HuH-7.5 (cell line): ENCODE results near the gene RPUSD1.
"Not testable (repeated sequence)": the region's sequence is repeated elsewhere in the genome, so short reads cannot be mapped to it uniquely, and the experiment has no call there.

ENCODE experiments used
- DNase-seq: peaks from one replicate; pipeline ENCODE4 v3.0.0; 2011; ENCODE audit warnings: low spot score

The RPUSD1 gene

GRCh38 chr16:783404-784161 lies 4.6 kb downstream of the RPUSD1 start:
- DNase-seq, result no peak

- no peak for DNase-seq
These were observed 5.3 kb downstream of the RPUSD1 start for GRCh38 chr16:782766-783403.

- no peak for DNase-seq
These were observed 5.9 kb downstream of the RPUSD1 start for GRCh38 chr16:782258-782657.

GRCh38 chr16:781346-782010 lies 6.7 kb downstream of the RPUSD1 start:
- no peak for DNase-seq

GRCh38 chr16:780296-780695 lies 7.9 kb downstream of the RPUSD1 start:
- no peak for DNase-seq

- DNase-seq, result no peak
These were observed 8.6 kb downstream of the RPUSD1 start for GRCh38 chr16:779561-779960.

- no peak for DNase-seq
These were observed 9.2 kb downstream of the RPUSD1 start for GRCh38 chr16:778909-779527.

- DNase-seq, result no peak
These were observed 9.7 kb downstream of the RPUSD1 start for GRCh38 chr16:778447-778846.

GRCh38 chr16:777826-778225 lies 10.4 kb downstream of the RPUSD1 start:
- DNase-seq, result no peak

GRCh38 chr16:776824-777223 lies 11.4 kb downstream of the RPUSD1 start:
- no peak for DNase-seq

- not testable (repeated sequence) for DNase-seq
These were observed 11.9 kb downstream of the RPUSD1 start for GRCh38 chr16:776298-776697.

GRCh38 chr16:775236-775796 lies 12.9 kb downstream of the RPUSD1 start:
- no peak for DNase-seq

- no peak for DNase-seq
These were observed 13.8 kb downstream of the RPUSD1 start for GRCh38 chr16:774086-775001.

- no peak for DNase-seq
These were observed 15.2 kb downstream of the RPUSD1 start for GRCh38 chr16:772959-773358.

- DNase-seq, result no peak
These were observed 17.8 kb downstream of the RPUSD1 start for GRCh38 chr16:770411-770810.

GRCh38 chr16:769934-770333 lies 18.2 kb downstream of the RPUSD1 start:
- DNase-seq, result no peak

- DNase-seq, result no peak
These were observed 18.9 kb downstream of the RPUSD1 start for GRCh38 chr16:769184-769784.

- no peak for DNase-seq
These were observed 19.8 kb downstream of the RPUSD1 start for GRCh38 chr16:768428-768827.

GRCh38 chr16:767743-768235 lies 20.4 kb downstream of the RPUSD1 start:
- DNase-seq, result no peak

- no peak for DNase-seq
These were observed 21.2 kb downstream of the RPUSD1 start for GRCh38 chr16:766820-767640.
